ENCODE results near the gene PCDHB12. TPM values are rescaled to one million over a fixed set of nuclear protein-coding genes. Genes with fewer than 3 reads are reported as not detected.
A peak's percentile ranks its signal among the peaks of the same experiment; 100 is the strongest.
"Not testable (repeated sequence)": the region's sequence is repeated elsewhere in the genome, so short reads cannot be mapped to it uniquely, and the experiment has no call there.

PCDHB12 gene
- total RNA-seq, 4 donors from 2014 or later, result 0.22 to 2.6 (median 1.6) TPM

DNA sequence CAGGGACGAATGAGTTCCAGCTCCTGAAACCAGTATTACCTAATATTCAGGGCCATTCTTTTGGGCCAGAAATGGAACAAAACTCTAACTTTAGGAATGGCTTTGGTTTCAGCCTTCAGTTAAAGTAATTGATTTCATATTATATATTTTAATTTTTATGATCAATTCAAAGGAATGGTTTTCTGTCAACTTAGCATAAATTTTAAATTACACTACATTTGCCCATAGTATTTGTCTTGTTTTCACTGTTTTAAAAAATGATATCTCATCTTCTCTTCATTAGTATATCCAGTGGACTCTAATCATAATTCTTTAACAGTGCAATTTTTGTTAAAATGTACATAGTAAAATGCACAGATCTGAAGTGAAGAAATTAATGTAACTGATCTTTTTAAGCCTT, 28.2 kb upstream of the PCDHB12 start:
- Histone ChIP-seq H3K27me3 (peaks cover 0 to 67% (median 2%) of the 10 kb centered on the region in 4 donors), H3K36me3 (no peaks in the 10 kb centered on the region), H3K9me3 (peaks cover 0 to 55% (median 29%) of the 10 kb centered on the region in 3 donors), H3K4me1 (no peaks in the 10 kb centered on the region), H3K4me3 (no peak overlapping the region), H3K27ac (no peak overlapping the region)
- intact Hi-C loops (cut with DNase I), result no loop called here
- no peak for TF ChIP-seq POLR2A (IDR thresholded peaks at IDR 0.05)
- TF ChIP-seq, protein P1, sequence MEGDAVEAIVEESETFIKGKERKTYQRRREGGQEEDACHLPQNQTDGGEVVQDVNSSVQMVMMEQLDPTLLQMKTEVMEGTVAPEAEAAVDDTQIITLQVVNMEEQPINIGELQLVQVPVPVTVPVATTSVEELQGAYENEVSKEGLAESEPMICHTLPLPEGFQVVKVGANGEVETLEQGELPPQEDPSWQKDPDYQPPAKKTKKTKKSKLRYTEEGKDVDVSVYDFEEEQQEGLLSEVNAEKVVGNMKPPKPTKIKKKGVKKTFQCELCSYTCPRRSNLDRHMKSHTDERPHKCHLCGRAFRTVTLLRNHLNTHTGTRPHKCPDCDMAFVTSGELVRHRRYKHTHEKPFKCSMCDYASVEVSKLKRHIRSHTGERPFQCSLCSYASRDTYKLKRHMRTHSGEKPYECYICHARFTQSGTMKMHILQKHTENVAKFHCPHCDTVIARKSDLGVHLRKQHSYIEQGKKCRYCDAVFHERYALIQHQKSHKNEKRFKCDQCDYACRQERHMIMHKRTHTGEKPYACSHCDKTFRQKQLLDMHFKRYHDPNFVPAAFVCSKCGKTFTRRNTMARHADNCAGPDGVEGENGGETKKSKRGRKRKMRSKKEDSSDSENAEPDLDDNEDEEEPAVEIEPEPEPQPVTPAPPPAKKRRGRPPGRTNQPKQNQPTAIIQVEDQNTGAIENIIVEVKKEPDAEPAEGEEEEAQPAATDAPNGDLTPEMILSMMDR (IDR thresholded peaks at IDR 0.05), result no peak
- 46 to 73% methylated on average over 1 of the region's 1 CpG for WGBS, 2 donors
- no peak for DNase-seq

DNA sequence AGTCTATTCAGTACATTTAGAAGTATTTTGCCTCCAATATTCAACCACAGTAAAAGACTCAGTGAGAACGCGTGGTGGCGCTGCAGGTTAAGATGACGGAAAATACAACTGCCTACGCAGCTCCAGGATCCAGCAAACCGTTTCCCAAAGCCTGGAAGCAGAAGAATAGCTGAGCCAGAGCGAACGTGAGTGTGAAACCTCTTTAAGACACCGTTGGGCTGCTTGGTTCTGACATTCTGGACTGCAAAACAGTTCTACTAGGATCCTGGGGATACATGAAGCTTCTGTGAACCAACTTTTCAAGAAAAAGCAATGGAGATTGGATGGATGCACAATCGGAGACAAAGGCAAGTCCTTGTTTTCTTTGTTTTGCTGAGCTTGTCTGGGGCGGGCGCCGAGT, 26.3 kb upstream of the PCDHB12 start, which contains the start of gene PCDHB16:
TSS of gene PCDHB16 (plus strand) at position 140 of the 400 bp plus-strand sequence. CDS start at position 313, 173 bp downstream.
- intact Hi-C loops (cut with DNase I), result no loop called here
- peaks cover 0 to 63% (median 34%) of the 10 kb centered on the region in 3 donors for H3K9me3 ChIP-seq
- peak within 1 kb of the TSS in 1 of 4 donors; percentile 17 for H3K27ac ChIP-seq
- H3K36me3 ChIP-seq, result no peaks in the 10 kb centered on the region
- WGBS, 2 donors, result 22 to 23% methylated on average over 13 of the region's 13 CpGs
- H3K27me3 ChIP-seq, result peaks cover 0 to 50% (median 2%) of the 10 kb centered on the region in 4 donors
- DNase-seq, result no peak
- TF ChIP-seq, protein P1 (IDR thresholded peaks at IDR 0.05), result no peak
- no peak for TF ChIP-seq POLR2A (IDR thresholded peaks at IDR 0.05)
- H3K4me3 ChIP-seq, result peak within 1 kb of the TSS in 3 of 4 donors; percentile 29 to 39 (median 29)
- no peaks in the 10 kb centered on the region for H3K4me1 ChIP-seq

DNA sequence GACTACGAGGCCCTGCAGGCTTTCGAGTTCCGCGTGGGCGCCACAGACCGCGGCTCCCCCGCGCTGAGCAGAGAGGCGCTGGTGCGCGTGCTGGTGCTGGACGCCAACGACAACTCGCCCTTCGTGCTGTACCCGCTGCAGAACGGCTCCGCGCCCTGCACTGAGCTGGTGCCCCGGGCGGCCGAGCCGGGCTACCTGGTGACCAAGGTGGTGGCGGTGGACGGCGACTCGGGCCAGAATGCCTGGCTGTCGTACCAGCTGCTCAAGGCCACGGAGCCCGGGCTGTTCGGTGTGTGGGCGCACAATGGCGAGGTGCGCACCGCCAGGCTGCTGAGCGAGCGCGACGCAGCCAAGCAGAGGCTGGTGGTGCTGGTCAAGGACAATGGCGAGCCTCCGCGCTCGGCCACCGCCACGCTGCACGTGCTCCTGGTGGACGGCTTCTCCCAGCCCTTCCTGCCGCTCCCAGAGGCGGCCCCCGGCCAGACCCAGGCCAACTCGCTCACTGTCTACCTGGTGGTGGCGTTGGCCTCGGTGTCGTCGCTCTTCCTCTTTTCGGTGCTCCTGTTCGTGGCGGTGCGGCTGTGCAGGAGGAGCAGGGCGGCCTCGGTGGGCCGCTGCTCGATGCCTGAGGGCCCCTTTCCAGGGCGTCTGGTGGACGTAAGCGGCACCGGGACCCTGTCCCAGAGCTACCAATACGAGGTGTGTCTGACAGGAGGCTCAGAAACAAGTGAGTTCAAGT, 24.2 kb upstream of the PCDHB12 start:
- Histone ChIP-seq H3K27me3 (peaks cover 0 to 41% (median 0%) of the 10 kb centered on the region in 4 donors), H3K9me3 (peaks cover 0 to 64% (median 31%) of the 10 kb centered on the region in 3 donors), H3K4me3 (peak overlapping the region in 1 of 4 donors; percentile 12)
- DNase-seq; H3K4me1 ChIP-seq; intact Hi-C loops (cut with DNase I); H3K36me3 ChIP-seq; H3K27ac ChIP-seq: not testable (repeated sequence)
- 43 to 67% methylated on average over 1 to 8 of the region's 69 CpGs for WGBS, 2 donors

DNA sequence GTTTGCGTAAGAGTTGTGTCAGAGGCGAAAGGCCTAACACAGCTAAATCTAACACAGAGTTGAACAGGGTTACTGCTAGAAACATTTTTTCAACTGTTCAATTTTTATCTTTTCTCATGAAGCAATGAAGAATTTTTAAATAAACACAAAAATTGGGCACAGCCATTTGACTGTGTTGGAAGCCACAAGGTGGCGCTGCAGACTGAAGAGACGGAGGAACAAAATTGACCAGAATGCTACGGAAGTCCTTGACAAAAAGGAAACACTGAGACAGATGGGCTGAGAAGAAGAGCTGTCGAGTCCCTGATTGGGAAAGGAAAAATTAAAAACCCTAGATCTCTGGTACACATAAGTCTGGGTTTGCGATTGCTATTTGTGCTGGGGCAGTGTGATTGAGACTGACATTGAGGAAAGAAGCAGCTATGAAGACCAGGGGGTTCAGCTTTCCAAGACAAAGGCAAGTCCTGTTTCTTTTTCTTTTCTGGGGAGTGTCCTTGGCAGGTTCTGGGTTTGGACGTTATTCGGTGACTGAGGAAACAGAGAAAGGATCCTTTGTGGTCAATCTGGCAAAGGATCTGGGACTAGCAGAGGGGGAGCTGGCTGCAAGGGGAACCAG, 21.5 kb upstream of the PCDHB12 start, which contains the start of gene PCDHB9:
TSS of gene PCDHB9 (plus strand) at position 265 of the 616 bp plus-strand sequence. CDS start at position 423, 158 bp downstream.
- peak within 1 kb of the TSS in 2 of 4 donors; percentile 11 to 43 for H3K4me3 ChIP-seq
- WGBS, 2 donors, result 23 to 27% methylated on average over 7 to 9 of the region's 9 CpGs
- intact Hi-C loops (cut with DNase I), result no loop called here
- peaks cover 0 to 80% (median 36%) of the 10 kb centered on the region in 3 donors for H3K9me3 ChIP-seq
- H3K36me3 ChIP-seq, result no peaks in the 10 kb centered on the region
- no peak for TF ChIP-seq POLR2A (IDR thresholded peaks at IDR 0.05)
- TF ChIP-seq, protein P1 (IDR thresholded peaks at IDR 0.05), result peak in 4 of 6 experiments; percentile 9 to 37 (median 19)
- no peak for DNase-seq
- peaks cover 0 to 33% (median 0%) of the 10 kb centered on the region in 4 donors for H3K27me3 ChIP-seq
- no peak within 1 kb of the TSS for H3K27ac ChIP-seq
- no peaks in the 10 kb centered on the region for H3K4me1 ChIP-seq

DNA sequence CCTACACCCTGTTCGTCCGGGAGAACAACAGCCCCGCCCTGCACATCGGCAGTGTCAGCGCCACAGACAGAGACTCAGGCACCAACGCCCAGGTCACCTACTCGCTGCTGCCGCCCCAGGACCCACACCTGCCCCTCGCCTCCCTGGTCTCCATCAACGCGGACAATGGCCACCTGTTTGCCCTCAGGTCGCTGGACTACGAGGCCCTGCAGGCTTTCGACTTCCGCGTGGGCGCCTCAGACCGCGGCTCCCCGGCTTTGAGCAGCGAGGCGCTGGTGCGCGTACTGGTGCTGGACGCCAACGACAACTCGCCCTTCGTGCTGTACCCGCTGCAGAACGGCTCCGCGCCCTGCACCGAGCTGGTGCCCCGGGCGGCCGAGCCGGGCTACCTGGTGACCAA, 19.8 kb upstream of the PCDHB12 start:
- H3K36me3 ChIP-seq; H3K4me3 ChIP-seq; intact Hi-C loops (cut with DNase I); DNase-seq; H3K27ac ChIP-seq; H3K4me1 ChIP-seq: not testable (repeated sequence)
- Histone ChIP-seq H3K9me3 (peaks cover 0 to 77% (median 36%) of the 10 kb centered on the region in 3 donors), H3K27me3 (peaks cover 0 to 18% (median 0%) of the 10 kb centered on the region in 4 donors)
- WGBS, 2 donors, result no CpG with 5 or more reads among the region's 37 CpGs

DNA sequence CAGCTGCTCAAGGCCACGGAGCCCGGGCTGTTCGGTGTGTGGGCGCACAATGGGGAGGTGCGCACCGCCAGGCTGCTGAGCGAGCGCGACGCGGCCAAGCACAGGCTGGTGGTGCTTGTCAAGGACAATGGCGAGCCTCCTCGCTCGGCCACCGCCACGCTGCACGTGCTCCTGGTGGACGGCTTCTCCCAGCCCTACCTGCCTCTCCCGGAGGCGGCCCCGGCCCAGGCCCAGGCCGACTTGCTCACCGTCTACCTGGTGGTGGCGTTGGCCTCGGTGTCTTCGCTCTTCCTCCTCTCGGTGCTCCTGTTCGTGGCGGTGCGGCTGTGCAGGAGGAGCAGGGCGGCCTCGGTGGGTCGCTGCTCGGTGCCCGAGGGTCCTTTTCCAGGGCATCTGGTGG, 19.4 kb upstream of the PCDHB12 start:
- H3K4me1 ChIP-seq; H3K27ac ChIP-seq; intact Hi-C loops (cut with DNase I); H3K36me3 ChIP-seq; DNase-seq; H3K4me3 ChIP-seq: not testable (repeated sequence)
- Histone ChIP-seq H3K27me3 (peaks cover 0 to 17% (median 0%) of the 10 kb centered on the region in 4 donors), H3K9me3 (peaks cover 0 to 75% (median 36%) of the 10 kb centered on the region in 3 donors)
- WGBS, 2 donors, result 70% methylated on average over 8 of the region's 35 CpGs; no CpG with 5 or more reads in 1 of the 2 donors

Data from esophagus squamous epithelium (tissue), 5 donors.